HG03066 (cell line): ENCODE data around the gene CEACAM1.
"Not testable (repeated sequence)": the region's sequence is repeated elsewhere in the genome, so short reads cannot be mapped to it uniquely, and the experiment has no call there.

ENCODE experiments used
- ATAC-seq: cut with Tn5 transposase; IDR thresholded peaks from one replicate; pipeline ENCODE4 v1.9.1; 2021; ENCODE audit warnings: low read depth; ENCODE audit not compliant: unreplicated experiment

CEACAM1 gene

DNA sequence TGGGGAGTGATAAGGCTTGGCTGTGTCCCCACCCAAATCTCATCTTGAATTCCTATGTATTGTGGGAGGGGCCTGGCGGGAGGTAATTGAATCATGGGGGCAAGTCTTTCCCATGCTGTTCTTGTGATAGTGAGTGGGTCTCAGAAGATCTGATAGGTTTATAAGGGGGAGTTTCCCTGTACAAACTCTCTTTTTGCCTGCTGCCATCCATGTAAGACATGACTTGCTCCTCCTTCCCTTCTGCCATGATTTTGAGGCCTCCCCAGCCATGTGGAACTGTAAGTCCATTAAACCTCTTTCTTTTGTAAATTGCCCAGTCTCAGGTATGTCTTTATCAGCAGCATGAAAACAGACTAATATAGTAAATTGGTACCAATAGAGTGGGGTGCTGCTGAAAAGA is 20.8 kb upstream of the CEACAM1 start:
- ATAC-seq: not testable (repeated sequence)

DNA sequence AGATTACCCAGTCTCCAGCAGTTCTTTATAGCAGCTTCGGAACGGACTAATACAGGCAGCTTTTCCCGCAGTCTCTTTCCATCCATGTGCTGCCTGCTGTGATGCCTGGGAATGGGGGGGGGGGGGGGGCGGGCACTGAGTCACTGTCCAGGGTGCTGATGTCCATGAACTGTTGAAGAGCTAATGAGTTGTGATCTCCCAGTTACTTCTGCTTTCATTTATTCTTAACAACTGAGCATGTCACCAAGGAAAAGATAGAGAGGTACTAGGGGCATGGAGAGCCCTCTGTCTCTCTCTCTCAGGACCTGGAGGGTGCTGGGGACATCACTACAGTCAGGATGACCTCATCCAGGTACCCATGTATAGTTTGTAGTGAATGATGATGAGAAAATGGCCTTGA is 20.3 kb upstream of the CEACAM1 start:
- no peak for ATAC-seq

DNA sequence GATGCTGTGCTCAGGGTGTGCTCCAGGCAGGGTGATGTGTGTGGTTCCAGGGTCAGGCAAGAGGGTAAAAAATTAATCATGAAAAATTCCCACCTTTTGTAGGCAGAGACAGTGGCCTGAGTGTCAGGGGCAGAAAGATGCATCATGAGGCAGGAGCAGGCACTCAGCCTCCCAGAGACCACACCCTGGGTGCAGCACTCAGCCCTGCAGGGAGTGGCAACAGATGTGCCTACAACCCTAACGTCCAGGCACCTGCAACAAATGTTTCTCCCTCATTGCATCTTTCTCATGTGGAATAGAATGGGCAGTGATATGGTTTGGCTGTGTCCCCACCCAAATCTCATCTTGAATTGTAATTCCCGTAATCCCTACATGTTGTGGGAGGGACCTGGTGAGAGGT is 19.6 kb upstream of the CEACAM1 start:
- ATAC-seq: no peak

DNA sequence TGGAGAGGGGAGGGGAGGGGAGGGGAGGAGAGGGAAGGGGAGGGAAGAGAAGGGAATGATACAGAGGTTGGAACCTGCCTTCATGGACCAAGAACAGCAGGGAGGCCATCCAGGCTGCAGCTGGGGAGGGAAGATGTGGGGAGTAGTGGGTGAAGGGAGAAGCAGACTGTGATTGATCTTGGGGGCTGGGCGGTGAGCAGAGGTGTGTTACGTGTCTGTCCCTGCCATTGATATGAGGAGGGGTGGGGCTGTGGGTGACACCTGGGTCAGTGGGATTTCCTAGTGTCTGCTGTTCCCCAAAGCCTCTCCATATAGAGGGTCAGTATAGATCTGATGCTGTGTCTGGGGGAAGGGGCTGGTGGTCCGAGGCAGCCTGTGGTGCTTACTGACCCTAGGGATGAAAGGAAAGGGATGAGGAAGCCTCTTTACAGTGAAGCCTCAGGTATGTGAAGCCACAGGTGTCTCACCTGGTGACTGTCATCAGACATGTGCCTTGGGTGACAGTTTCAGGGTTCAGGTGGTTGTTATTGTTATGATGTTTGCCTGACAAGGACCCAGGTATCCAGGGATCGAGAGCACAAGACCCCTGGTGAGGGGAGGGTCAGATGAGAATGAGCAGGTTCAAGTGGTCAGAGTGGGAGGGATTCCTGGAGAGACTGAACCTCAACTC is 18.7 kb upstream of the CEACAM1 start:
- no peak for ATAC-seq

DNA sequence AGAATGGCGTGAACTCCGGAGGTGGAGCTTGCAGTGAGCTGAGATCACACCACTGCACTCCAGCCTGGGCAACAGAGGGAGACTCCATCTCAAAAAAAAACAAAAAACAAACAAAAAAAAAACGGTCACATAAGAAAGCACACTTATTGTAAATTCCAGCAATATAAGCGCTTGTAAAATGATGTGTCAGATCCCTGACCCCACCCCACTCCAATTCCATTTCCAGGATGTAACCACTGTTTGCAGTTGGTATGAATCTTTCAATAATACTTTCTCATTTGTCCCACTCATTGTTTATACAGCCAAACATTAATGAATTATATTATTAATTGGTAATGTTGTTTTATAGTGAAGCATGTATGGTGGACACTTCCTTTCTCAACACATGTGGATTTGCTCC is 15.9 kb upstream of the CEACAM1 start:
- no peak for ATAC-seq

DNA sequence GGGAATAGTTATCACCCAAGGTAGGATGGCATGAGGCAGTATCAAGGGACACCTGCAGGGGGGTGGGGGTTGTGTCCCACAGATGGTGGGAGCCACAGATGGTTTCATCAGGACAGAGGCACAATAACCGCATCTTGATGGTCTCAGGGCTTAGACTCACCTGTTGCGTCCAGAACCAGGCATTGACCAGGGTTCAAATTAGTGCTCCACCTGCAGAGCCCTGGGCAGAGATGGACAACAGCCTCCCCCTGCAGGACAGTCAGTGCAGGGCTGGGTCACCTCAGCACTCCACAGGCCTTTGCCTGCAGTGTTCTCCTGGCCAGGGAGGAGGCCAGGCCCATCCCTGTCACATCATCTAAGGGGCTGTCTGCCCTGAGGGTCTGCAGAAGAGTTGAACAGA is 14.5 kb upstream of the CEACAM1 start:
- no peak for ATAC-seq

DNA sequence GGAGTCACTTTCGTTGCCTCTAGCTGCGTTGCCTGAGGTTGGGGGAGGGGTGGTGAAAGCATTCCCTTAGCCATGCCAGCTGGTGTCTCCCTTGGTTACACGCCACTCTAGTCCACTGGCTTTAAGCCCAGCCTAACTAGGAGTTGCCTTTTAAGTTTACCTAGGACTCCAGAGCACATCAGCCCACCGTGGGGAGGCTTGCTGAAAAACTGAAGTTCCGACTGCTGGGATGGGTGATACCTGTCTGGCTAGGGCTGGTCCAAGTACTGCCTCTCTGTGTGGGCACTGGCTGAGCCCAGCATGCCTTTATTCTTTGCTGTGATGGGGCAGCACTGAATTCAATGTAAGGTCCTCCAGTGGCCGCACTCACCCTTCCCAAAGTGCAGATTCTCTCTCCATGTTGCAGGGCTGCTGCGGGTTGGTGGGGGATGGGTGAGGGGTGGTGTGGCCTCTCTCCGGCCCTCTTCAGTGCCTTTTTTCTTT is 11.8 kb upstream of the CEACAM1 start:
- ATAC-seq: no peak

DNA sequence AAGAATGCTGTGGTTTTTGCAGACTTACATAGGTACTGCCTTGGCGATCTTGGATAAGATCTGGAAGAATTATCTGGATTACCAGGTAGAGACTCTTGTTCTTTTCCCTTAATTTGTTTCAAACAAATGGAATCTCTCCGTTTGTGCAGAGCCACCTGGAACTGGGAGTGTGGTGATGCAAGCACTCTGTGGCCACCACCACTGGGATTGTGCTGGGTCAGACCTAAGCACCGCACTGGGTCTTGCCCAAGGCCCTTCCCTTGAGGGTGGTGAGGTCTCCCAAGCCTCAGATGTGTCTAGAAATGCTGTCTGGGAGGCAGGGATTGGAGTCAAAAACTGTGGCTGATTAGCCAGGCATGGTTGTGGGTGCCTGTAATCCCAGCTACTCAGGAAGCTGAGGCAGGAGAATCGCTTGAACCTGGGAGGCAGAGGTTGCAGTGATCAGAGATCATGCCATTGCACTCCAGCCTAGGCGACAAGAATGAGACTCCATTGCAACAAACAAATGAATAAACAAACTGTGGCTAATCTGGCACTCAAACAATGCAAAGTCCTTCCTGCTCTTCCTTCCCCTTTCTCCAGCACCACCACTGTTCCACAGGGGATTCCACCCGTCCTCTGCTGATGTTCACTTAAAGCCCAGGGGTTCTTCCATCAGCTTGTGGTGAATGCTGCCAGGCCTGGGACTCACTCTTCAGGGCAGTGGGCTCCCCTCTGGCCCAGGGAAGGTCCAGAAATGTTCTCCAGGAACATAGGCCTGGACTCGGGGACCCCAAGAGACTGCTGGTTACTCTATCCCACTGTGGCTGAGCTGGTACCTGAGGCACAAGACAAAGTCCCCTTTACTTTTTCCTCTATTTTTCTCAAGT is 10.8 kb upstream of the CEACAM1 start:
- ATAC-seq: no peak

DNA sequence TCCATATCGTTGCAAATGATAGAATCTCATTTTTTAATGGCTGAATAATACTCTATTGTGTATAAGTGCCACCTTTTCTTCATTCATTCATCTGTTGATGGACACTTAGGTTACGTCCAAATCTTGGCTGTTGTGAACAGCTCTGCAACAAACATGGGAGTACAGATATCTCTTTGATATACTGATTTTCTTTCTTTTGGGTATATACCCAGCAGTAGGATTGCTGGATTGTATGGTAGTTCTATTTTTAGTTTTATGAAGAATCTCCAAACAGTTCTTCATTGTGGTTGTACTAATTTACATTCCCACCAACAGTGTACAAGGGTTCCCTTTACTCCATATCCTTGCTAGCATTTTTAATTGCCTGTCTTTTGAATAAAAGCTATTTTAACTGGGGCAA is 7.0 kb upstream of the CEACAM1 start:
- not testable (repeated sequence) for ATAC-seq

DNA sequence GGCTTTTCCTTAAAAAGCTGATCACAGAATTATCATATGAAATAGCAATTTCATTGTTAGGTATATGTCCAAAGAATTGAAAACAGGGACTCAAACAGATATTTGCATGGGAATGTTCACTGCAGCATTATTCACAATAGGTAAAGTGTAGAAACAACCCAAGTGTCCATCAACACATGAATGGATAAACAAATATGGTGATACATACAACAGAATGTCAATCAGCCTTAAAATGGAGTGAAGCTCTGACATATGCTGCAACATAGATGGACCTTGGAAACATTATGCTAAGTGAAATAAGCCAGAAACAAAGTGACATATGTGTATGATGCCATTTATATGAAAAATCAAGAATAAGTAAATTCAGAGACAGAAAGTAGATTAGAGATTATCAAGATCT is 6.1 kb upstream of the CEACAM1 start:
- no peak for ATAC-seq

DNA sequence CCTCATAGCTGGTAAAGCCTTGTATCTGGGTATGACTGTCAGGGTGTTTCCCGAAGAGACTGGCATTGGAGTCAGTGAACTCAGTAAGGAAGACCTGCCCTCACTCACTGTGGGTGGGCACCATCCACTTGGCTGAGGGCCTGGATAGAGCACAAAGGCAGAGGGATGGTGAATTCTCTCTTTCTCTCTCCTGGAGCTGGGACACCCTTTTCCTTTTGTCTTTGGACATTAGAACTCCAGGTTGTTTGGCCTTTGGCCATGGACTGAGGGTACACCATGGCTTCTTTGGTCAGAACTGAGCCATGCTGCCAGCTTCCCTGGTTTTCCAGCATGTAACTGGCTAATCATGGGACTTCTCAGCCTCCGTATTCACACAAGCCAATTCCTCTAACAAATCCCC is 4.6 kb upstream of the CEACAM1 start:
- no peak for ATAC-seq

DNA sequence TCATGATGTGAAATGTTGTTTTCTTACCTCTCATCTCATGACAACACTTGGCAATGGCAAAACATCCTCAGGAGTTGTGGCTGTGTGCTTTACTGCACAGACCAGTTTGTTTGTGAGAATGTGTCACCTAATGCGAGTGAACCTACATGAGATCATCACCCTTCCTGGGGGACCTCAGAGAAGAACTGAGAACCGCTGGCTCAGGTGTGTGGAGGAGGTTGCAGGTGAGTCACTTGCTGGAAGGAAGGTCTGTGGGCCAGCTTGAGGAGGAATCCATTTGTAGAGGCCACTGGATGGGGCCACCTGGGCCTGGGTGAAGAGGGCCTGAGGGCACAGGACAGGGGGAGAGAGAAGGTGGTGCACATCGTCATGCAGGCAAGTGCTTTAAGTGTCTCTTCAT is 3.0 kb upstream of the CEACAM1 start:
- ATAC-seq: no peak

DNA sequence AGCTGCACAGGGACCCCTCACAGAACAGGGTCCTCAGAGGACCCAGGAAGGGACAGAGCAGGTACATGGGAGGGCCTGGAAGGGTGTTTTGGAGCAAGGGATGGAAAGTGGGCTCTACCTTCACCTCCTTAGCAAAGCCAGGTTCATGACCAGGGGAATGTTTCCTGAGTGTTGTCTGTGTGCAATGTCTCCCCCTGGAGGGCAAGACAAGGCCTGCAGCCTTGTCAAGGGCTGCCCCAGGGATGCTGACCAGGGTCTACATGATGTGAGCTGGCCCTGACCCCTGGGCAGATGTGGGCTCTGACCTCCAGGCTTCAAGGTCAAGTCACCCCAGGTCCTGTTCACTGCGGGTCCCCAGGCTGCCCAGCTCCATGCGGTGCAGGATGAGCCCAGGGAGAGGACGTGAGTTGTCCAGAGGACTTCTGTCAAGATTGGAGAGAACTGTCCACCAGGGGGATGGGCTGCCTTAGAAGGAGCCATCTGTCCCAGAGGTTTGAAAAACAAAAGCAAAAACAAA is 1.0 kb upstream of the CEACAM1 start:
- no peak for ATAC-seq

DNA sequence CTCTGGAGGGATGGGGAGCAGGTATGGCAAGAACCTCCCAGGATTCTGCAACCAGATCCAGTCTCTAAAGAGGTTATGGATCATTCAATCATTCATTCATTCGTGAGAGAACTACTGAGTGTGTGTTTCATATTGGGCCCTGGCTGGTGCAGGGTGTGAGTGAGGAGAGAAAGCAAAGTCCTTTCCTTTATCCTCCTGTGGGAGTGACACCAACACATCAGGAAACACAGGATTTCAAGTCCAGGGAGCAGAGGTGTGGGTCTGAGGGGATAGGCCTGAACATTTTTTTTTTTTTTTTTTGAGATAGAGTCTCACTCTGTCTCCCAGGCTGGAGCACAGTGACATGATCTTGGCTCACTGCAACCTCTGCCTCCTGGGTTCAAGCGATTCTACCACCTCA is 3.3 kb downstream of the CEACAM1 start:
- ATAC-seq: no peak

DNA sequence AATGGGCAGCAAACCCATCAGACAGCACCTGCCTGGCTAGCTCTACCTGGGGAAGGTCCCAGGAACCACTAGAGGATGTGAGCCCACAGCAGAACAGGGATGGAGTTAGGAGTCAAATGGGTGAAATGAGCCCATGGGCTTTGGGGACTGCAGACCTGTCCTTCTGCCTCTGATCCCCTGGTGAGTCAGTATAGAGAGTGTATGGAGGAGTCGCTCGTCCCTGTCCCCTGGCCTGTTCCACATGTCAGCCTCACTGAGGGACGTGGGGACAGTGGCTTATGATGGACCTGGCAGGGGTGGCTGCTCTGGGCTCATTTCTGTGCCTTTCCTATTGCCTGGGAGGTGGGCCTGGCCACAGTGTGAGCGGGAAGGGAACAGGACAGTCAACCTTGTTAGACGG is 4.0 kb downstream of the CEACAM1 start:
- ATAC-seq: no peak

DNA sequence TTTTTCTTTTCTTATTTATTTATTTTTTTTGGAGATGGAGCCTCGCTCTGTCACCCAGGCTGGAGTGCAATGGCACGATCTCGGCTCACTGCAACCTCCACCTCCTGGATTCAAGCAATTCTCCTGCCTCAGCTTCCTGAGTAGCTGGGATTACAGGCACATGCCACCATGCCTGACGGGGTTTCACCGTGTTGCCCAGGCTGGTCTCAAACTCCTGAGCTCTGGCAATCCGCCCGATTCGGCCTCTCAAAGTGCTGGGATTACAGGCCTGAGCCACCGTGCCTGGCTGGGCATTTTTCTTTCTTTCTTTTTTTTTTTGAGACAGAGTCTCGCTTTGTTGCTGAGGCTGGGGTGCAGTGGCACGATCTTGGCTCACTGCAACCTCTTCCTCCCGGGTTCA is 6.0 kb downstream of the CEACAM1 start:
- ATAC-seq: not testable (repeated sequence)

DNA sequence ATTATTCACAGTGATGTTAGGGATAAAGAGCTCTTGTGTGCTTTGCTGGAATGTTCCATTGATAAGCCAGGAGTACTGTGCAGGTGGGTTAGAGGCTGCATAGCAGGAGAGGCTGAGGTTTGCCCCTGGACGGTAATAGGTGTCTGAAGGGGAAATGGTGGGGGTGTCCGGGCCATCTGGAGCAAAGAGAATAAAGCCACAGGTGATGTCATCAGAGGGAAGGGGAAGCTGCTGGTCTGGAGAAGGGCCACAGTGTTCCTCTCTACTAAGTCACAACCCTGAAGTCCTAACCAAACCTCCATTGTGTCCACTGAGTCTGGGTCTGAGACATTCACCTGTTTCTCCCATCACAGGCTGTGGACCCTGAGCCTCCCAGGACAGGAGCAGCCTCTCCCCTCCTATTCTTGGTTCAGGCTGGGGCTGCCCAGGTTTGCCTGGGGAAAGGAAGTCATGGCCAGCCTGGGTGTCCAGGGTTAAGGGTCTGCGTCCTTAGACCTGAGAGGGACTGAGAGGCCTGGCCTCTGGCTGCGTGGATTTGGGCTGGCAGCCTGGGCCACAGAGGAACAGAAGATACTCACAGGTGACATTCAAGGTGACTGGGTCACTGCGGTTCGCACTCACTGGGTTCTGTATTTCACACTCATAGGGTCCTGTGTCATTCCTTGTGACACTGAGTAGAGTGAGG is 6.8 kb downstream of the CEACAM1 start:
- no peak for ATAC-seq

DNA sequence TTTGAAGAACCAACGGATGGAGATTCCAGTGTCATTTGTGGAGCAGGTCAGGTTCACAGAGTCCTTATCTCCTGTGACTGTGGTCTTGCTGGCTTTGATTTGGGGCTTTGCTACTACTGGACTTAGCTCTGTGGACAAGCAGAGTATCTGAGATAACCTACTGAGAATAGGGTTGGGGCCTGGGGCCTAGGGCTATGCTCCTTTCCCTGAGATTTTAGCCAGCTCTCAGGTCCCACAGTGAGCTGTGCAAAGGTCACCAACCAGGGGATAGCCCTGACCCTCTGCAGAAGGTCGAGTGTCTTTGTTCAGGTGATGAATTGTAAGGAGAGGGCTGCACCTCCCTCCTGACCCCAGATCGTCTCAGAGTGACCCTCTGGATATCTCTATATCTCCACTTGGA is 9.2 kb downstream of the CEACAM1 start:
- no peak for ATAC-seq

DNA sequence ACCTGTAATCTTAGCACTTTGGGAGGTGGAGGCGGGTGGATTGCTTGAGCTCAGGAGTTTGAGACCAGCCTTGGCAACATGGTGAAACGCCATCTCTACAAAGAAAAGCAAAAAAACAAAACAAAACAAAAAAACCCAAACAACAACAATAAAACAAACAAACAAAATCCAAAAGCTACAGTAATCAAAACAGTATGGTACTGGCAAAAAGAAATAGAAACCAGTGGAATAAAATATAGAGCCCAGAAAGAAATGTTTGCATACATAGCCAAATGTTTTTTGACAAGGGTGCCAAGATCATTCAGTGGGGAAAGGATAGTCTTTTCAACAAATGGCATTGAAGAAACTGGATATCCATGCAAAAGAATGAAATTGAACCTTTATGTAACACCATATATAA is 11.5 kb downstream of the CEACAM1 start:
- ATAC-seq: no peak

DNA sequence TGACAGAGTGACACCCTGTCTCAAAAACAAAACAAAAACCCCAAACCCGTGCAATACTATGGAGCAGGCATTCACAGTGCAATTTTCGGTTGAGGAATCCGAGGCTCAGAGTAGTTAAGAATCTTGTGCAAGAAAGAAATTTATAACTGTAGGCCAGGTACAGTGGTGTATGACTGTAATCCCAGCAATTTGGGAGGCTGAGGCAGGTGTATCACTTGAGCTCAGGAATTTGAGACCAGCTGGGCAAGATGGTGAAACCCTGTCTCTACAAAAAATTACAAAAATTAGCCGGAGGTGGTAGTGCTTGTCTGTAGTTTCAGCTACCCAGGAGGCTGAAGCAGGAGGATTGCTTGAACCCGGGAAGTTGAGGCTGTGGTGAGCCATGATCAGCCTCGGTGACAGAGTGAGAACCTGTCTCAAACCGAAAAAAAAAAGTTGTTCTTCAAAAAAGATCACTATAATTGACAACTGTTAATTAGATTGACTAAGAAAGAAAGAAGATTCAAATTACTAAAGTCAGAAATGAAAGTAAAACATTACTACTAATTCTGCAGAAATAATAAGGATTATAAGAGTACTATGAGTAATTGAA is 12.9 kb downstream of the CEACAM1 start:
- ATAC-seq: no peak

DNA sequence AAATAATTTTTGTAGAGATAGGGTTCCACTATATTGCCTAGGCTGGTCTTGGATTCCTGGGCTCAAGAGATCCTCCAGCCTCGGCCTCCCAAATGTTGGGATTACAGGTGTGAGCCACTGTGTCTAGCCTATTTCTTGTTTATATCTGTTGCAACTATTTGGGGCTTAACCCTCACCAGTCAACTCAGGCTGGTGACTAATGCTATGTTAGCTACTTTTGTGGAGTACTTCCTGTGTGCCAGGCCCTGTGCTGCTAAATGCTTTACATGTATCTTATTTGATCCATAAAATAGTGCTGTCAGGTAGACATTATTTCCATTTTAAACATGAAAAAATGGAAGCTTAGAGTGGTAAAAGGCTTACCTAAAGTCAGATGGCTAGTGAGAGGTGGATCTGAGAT is 13.8 kb downstream of the CEACAM1 start:
- ATAC-seq: no peak
